Hepatocyte (in vitro differentiated cells): ENCODE measurements around the gene KCNJ9.

ENCODE experiments used
- CTCF ChIP-seq: fragments of 200-600 bp; sonication (generic); IDR thresholded peaks from 2 replicates; pipeline ENCODE4 v1.5.1; 2016; ENCODE audit warnings: antibody characterized with exemption, mild to moderate bottlenecking; ENCODE audit not compliant: poor library complexity
- EZH2 ChIP-seq: fragments of 200-600 bp; sonication (generic); IDR thresholded peaks from 2 replicates; pipeline ENCODE4 v1.6.1; 2016; ENCODE audit warnings: antibody characterized with exemption, mild to moderate bottlenecking, borderline replicate concordance
- EZH2phosphoT487 ChIP-seq: fragments of 200-600 bp; sonication (generic); IDR thresholded peaks from one replicate; pipeline ENCODE4 v1.6.1; 2018; ENCODE audit warnings: antibody characterized with exemption, mild to moderate bottlenecking, low read depth, moderate library complexity; ENCODE audit not compliant: unreplicated experiment, severe bottlenecking

DNA sequence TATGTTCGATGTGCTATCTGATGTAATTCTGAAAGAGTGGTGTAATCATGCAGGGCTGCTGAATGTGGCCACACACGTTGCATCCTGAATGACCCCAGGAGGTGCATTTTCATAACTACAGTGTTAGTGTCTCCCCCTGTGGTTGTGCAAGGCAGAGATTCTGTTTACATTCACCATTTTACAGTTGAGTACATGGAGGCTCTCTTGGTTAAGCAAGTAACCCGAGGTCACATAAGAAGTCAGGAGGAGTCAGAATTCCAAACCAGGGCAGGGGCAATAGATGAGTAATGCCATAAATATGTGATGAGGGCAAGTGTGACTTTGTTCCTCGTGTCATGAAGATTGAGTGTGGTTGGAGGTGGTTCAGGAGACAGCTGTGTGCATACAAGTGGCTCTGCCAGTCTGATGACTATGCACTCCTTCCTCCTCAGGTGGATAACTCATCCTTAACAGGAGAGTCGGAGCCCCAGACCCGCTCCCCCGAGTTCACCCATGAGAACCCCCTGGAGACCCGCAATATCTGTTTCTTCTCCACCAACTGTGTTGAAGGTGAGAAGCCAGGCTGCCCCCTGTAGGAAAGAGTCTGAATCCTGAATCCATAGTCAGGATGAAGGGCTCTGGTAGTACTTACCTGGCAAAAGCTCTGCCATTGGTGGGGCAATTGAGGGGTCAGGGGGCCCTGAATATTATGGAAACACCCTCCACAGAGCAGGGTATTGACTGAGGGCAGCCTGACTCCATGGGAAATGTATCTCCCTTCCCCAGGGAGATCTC lies 43.6 kb downstream of the KCNJ9 start:
- no peak for TF ChIP-seq CTCF
- TF ChIP-seq EZH2, result no peak
- no peak for TF ChIP-seq EZH2phosphoT487
